ENCODE data around the gene TAF6L. TPM values are rescaled to one million over a fixed set of nuclear protein-coding genes. Genes with fewer than 3 reads are reported as not detected.

The TAF6L gene
- total and polyA plus RNA-seq, 2 of the 8 experiments (the other 6 are each of a cell fraction or from before 2014, with no cell fraction given), result 24.8 to 31.9 TPM

DNA sequence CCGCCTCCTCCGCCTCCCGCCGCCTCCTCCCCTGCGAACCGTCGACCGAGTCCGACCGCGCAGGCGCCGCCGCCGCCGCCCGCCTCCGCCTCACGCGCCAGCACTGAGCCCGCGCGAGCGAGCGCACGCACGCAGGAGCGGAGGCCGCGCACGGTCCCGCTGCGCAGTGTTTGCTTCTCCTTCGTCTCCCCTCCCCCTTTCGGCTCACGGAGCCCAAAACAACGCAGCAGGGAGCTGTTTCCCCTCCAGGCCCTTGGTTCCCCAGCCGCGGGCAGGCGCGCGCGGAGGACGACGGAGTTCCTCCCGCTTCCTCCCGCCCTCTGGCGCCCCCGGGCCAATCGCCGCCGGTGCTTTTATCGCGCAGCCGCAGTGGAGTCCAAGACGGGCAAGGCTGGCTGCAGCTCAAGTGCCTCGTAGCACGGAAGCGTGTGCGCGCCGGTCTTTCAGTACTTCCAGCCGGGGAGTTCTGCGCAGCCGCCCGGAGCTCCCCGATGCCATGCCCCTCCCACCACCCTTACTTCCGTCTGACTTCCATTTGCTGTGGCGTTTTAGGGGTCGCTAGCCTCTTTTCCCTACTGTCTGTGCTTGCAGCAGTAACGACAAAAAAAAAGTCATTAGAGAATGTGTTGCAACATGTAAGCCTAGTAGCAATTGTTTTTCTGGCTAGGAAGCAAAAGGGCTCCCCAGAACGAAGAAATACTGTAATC is 43.9 kb upstream of the TAF6L start, which contains the start of gene HNRNPUL2 (continued):
- TF ChIP-seq TAF7 (optimal IDR thresholded peaks at IDR 0.05; ENCODE audit: borderline replicate concordance, low read depth, low read length), result peak; percentile 23
- 0 out of 3 replicates have a peak, but pooled peaks of 1 of the 2 experiments have one; percentile 25 for TF ChIP-seq EP300 (IDR thresholded peaks at IDR 0.05; ENCODE audit: borderline replicate concordance in 1 of 2, low read depth in 2 of 2, low read length in 2 of 2)
- TF ChIP-seq PHF8 (conservative IDR thresholded peaks at IDR 0.05; ENCODE audit: low read depth, low read length), result peak; percentile 98
- TF ChIP-seq CTBP2 (IDR thresholded peaks at IDR 0.05; ENCODE audit: borderline replicate concordance, insufficient read depth, insufficient read length, low read length), result no peak
- TF ChIP-seq, protein P1, sequence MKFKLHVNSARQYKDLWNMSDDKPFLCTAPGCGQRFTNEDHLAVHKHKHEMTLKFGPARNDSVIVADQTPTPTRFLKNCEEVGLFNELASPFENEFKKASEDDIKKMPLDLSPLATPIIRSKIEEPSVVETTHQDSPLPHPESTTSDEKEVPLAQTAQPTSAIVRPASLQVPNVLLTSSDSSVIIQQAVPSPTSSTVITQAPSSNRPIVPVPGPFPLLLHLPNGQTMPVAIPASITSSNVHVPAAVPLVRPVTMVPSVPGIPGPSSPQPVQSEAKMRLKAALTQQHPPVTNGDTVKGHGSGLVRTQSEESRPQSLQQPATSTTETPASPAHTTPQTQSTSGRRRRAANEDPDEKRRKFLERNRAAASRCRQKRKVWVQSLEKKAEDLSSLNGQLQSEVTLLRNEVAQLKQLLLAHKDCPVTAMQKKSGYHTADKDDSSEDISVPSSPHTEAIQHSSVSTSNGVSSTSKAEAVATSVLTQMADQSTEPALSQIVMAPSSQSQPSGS (IDR thresholded peaks at IDR 0.05; ENCODE audit: low read length), result no peak
- peak; percentile 64 for TF ChIP-seq KDM4A (IDR thresholded peaks at IDR 0.05; ENCODE audit: low read depth, low read length, severe bottlenecking)
- TF ChIP-seq EGR1 (IDR thresholded peaks at IDR 0.05; ENCODE audit: borderline replicate concordance, low read depth, low read length), result peak; percentile 57; the same call in 1 of the 2 replicates

Measured in H1 (cell line).